GM19328 (cell line): ENCODE results near the gene GDAP2.
"Not testable (repeated sequence)": the region's sequence is repeated elsewhere in the genome, so short reads cannot be mapped to it uniquely, and the experiment has no call there.

Experiments used
- ATAC-seq: cut with Tn5 transposase; IDR thresholded peaks from one replicate; pipeline ENCODE4 v1.9.1; 2021; ENCODE audit warnings: mild to moderate bottlenecking, moderate library complexity; ENCODE audit not compliant: unreplicated experiment

Gene GDAP2

GRCh38 chr1:117902944-117903343 is 26.5 kb downstream of the GDAP2 start:
- ATAC-seq = no peak

GRCh38 chr1:117899801-117900200 is 29.6 kb downstream of the GDAP2 start:
- ATAC-seq = no peak

- ATAC-seq = no peak
Observed at GRCh38 chr1:117897551-117897950, 31.9 kb downstream of the GDAP2 start.

- ATAC-seq = peak; percentile 86
Observed at GRCh38 chr1:117895482-117896114, 33.8 kb downstream of the GDAP2 start.

- no peak for ATAC-seq
Observed at GRCh38 chr1:117894078-117894477, 35.3 kb downstream of the GDAP2 start.

GRCh38 chr1:117892512-117892911 is 36.9 kb downstream of the GDAP2 start:
- no peak for ATAC-seq

GRCh38 chr1:117890452-117890851 is 39.0 kb downstream of the GDAP2 start:
- ATAC-seq = no peak

GRCh38 chr1:117886101-117886795 is 43.2 kb downstream of the GDAP2 start:
- no peak for ATAC-seq

- no peak for ATAC-seq
Observed at GRCh38 chr1:117883616-117884015, 45.8 kb downstream of the GDAP2 start.

GRCh38 chr1:117879284-117879683 is 50.1 kb downstream of the GDAP2 start:
- ATAC-seq = no peak

GRCh38 chr1:117877823-117878222 is 51.6 kb downstream of the GDAP2 start:
- no peak for ATAC-seq

- ATAC-seq = no peak
Observed at GRCh38 chr1:117871013-117871412, 58.4 kb downstream of the GDAP2 start.

- ATAC-seq = no peak
Observed at GRCh38 chr1:117861694-117862093, 67.7 kb downstream of the GDAP2 start.

- no peak for ATAC-seq
Observed at GRCh38 chr1:117860896-117861610, 68.4 kb downstream of the GDAP2 start.

- no peak for ATAC-seq
Observed at GRCh38 chr1:117859901-117860300, 69.5 kb downstream of the GDAP2 start.

- ATAC-seq = no peak
Observed at GRCh38 chr1:117857418-117857817, 72.0 kb downstream of the GDAP2 start.

- no peak for ATAC-seq
Observed at GRCh38 chr1:117852853-117853553, 76.4 kb downstream of the GDAP2 start.

- ATAC-seq = no peak
Observed at GRCh38 chr1:117851687-117852086, 77.7 kb downstream of the GDAP2 start.

- ATAC-seq = no peak
Observed at GRCh38 chr1:117846674-117847425, 82.6 kb downstream of the GDAP2 start.

- ATAC-seq = not testable (repeated sequence)
Observed at GRCh38 chr1:117844478-117844877, 84.9 kb downstream of the GDAP2 start.

GRCh38 chr1:117843791-117844190 is 85.6 kb downstream of the GDAP2 start:
- no peak for ATAC-seq
